PC-9 (cell line): Measurements from ENCODE around the gene ATF6. TPM values are rescaled to one million over a fixed set of nuclear protein-coding genes. Genes with fewer than 3 reads are reported as not detected.

Source experiments
- BruUV-seq: library from RNA; stranded (reverse); fragments of 400-500 nt; replicated peaks from 2 replicates; lab custom pipeline; 2021; lab: Mats Ljungman, UMichigan
- CTCF ChIA-PET: fragments of 300-600 bp; sonication (Branson Sonifier 250); formaldehyde crosslinking; loops from one replicate; lab custom pipeline; 2022; ENCODE audit warnings: antibody characterized with exemption; lab: Charles Lee
- POLR2A ChIA-PET: fragments of 300-600 bp; sonication (Branson Sonifier 250); formaldehyde crosslinking; loops from one replicate; lab custom pipeline; 2022; ENCODE audit warnings: antibody characterized with exemption; ENCODE audit not compliant: unreplicated experiment; lab: Charles Lee
- DNase-seq, 2 experiments: peaks; one replicate each; pipeline versions ENCODE4 v3.0.0 to v3.0.0-alpha.2; 2015 to 2022; ENCODE audit warnings: mixed read lengths in 1 of 2
- H2AFZ ChIP-seq: fragments of 200-600 bp; sonication (generic); 2 replicates; pipeline ENCODE4 v1.8.1; 2017; ENCODE audit warnings: antibody characterized with exemption
- H3F3A ChIP-seq: fragments of 200-600 bp; sonication (generic); 2 replicates; pipeline ENCODE4 v1.8.1; 2017; ENCODE audit warnings: antibody characterized with exemption, mild to moderate bottlenecking, low read depth; ENCODE audit not compliant: insufficient read depth
- H3K27ac ChIP-seq: fragments of 200-600 bp; sonication (generic); 2 replicates; pipeline ENCODE4 v1.6.1; 2016; ENCODE audit warnings: mixed run types
- H3K27me3 ChIP-seq: fragments of 200-600 bp; sonication (generic); 2 replicates; pipeline ENCODE4 v1.6.1; 2016; ENCODE audit warnings: low read depth, mixed run types; ENCODE audit not compliant: insufficient read depth
- H3K36me3 ChIP-seq: fragments of 200-600 bp; sonication (generic); 2 replicates; pipeline ENCODE4 v1.6.1; 2016; ENCODE audit warnings: low read depth, mixed run types
- H3K4me1 ChIP-seq: fragments of 200-600 bp; sonication (generic); replicated peaks from 2 replicates; pipeline ENCODE4 v1.6.1; 2016; ENCODE audit warnings: mixed run types; ENCODE audit not compliant: insufficient read depth
- H3K4me2 ChIP-seq: fragments of 200-600 bp; sonication (generic); 2 replicates; pipeline ENCODE4 v1.6.1; 2017; ENCODE audit warnings: mixed run types
- H3K4me3 ChIP-seq: fragments of 200-600 bp; sonication (generic); 2 replicates; pipeline ENCODE4 v1.6.1; 2016; ENCODE audit warnings: mixed run types
- H3K79me2 ChIP-seq: fragments of 200-600 bp; sonication (generic); 2 replicates; pipeline ENCODE4 v1.6.1; 2017; ENCODE audit warnings: low read depth, mixed run types
- H3K9me2 ChIP-seq: fragments of 200-600 bp; sonication (generic); 2 replicates; pipeline ENCODE4 v1.8.1; 2017; ENCODE audit warnings: mild to moderate bottlenecking; ENCODE audit not compliant: insufficient read depth
- H3K9me3 ChIP-seq: fragments of 200-600 bp; sonication (generic); 2 replicates; pipeline ENCODE4 v1.8.1; 2016; ENCODE audit warnings: low read depth; ENCODE audit not compliant: insufficient read depth
- H4K20me1 ChIP-seq: fragments of 200-600 bp; sonication (generic); 2 replicates; pipeline ENCODE4 v1.8.1; 2017; ENCODE audit not compliant: insufficient read depth
- CTCF ChIP-seq: fragments of 200-600 bp; sonication (generic); conservative IDR thresholded peaks from 2 replicates; pipeline ENCODE4 v1.6.1; 2017; ENCODE audit warnings: mixed run types, antibody characterized with exemption, mild to moderate bottlenecking, moderate library complexity
- EZH2 ChIP-seq: fragments of 200-600 bp; sonication (generic); IDR thresholded peaks from 2 replicates; pipeline ENCODE4 v1.8.0; 2017; ENCODE audit warnings: antibody characterized with exemption, low read depth
- intact Hi-C: fragments of 100-400 bp; cut with micrococcal nuclease; formaldehyde crosslinking; loops from one replicate; pipeline ENCODE4 v1.10.0; 2022; ENCODE audit not compliant: unreplicated experiment
- total RNA-seq: library from RNA; stranded (reverse); gene quantifications from 2 replicates; pipeline ENCODE4 v1.2.3, GENCODE V29; 2021

Gene ATF6
- total RNA-seq, 1 experiment from 2014 or later: 19.5 TPM

DNA sequence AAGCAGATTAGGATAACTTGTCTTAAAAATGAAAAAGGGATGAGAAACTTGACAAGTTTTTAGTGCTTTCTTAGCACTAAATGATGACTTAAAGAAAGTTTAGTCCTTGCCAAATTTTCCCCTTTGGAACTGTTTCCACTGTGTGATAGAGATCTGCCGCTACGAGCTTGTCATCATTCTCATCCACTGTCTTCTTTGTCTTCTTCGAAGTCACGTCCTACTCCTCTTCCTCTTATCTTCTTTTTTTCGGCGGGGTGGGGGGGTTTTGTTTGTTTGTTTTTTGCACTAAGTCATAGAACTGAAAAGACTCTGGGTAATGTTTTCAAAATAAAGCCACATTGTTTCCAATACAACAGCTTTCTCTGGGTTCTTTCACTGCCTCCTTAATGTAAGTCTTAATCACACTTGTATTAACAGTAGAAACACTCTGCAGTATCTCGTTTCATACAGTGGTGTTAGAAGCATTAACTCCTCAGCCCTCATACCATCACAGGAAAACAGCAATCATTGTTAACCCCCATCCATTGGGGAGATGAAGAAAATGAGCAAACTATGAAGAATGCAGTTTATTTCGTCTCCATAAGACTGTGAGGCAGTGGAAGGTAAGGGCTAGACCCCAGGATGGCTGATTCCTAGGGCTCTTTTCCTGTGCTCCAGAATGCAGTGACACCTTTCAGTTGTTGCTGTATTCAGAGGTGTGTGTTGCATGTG lies 175.8 kb downstream of the ATF6 start:
- TF ChIP-seq EZH2: no peak
- no peak for TF ChIP-seq CTCF
- no peaks in the 10 kb centered on the region for H3K9me3 ChIP-seq
- H3F3A ChIP-seq: peaks cover 7% of the 10 kb centered on the region; the same call in 1 of the 2 replicates
- no peaks in the 10 kb centered on the region for H3K36me3 ChIP-seq
- H3K4me2 ChIP-seq: no peak overlapping the region
- no peaks in the 10 kb centered on the region for H4K20me1 ChIP-seq
- DNase-seq: no peak
- no peak overlapping the region for H2AFZ ChIP-seq
- intact Hi-C loops: no loop called here
- no peaks in the 10 kb centered on the region for H3K9me2 ChIP-seq
- no peaks in the 10 kb centered on the region for H3K79me2 ChIP-seq
- POLR2A ChIA-PET: no interaction called here
- peaks cover 9% of the 10 kb centered on the region for H3K4me1 ChIP-seq
- peak overlapping the region; percentile 36; the same call in 1 of the 2 replicates for H3K27ac ChIP-seq
- CTCF ChIA-PET: no interaction called here
- BruUV-seq: no TSS peak
- no peak overlapping the region for H3K4me3 ChIP-seq
- no peaks in the 10 kb centered on the region for H3K27me3 ChIP-seq

DNA sequence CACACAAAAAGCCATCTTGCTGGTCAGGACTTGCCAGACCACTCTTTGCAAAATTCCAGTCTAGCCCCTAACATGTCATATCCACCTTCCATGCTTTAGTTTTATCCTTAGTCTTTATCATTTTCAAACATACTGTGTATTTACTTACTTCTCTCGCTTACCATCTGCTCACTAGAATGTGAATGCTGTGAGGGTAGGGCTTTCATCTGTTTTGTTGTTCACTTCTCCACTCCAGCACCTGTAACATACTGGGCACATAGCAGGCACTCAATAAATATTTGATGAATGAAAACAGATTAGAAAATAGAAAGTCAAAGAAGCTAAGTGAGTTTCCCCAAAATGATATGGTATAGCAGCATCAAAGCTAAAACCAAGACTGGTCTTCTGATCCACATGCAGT lies 177.6 kb downstream of the ATF6 start:
- Histone ChIP-seq H3K9me3 (no peaks in the 10 kb centered on the region), H2AFZ (no peak overlapping the region), H3K4me3 (no peak overlapping the region), H3K79me2 (no peaks in the 10 kb centered on the region), H3K4me2 (no peak overlapping the region), H3K27ac (no peak overlapping the region), H3K36me3 (no peaks in the 10 kb centered on the region), H3K9me2 (no peaks in the 10 kb centered on the region), H3K4me1 (peaks cover 9% of the 10 kb centered on the region), H3F3A (peaks cover 7% of the 10 kb centered on the region; the same call in 1 of the 2 replicates), H4K20me1 (no peaks in the 10 kb centered on the region), H3K27me3 (no peaks in the 10 kb centered on the region)
- no TSS peak for BruUV-seq
- TF ChIP-seq CTCF (no peak), EZH2 (no peak)
- intact Hi-C loops: no loop called here
- no peak for DNase-seq
- POLR2A ChIA-PET: no interaction called here
- CTCF ChIA-PET: no interaction called here

- Histone ChIP-seq H3K79me2 (no peaks in the 10 kb centered on the region), H3K27me3 (no peaks in the 10 kb centered on the region), H3K36me3 (no peaks in the 10 kb centered on the region), H3F3A (peaks cover 7% of the 10 kb centered on the region; the same call in 1 of the 2 replicates), H4K20me1 (no peaks in the 10 kb centered on the region), H3K27ac (no peak overlapping the region), H3K9me3 (no peaks in the 10 kb centered on the region), H3K4me3 (no peak overlapping the region), H3K4me2 (no peak overlapping the region), H2AFZ (no peak overlapping the region), H3K9me2 (no peaks in the 10 kb centered on the region), H3K4me1 (peaks cover 9% of the 10 kb centered on the region)
- CTCF ChIA-PET: interaction anchor here (0.6 kb wide), 1 partner anchor 11 kb away, joined by 3 read pairs; no protein-coding TSS in a partner anchor
- TF ChIP-seq EZH2 (no peak), CTCF (no peak)
- no peak for DNase-seq
- intact Hi-C loops: no loop called here
- POLR2A ChIA-PET: no interaction called here
- BruUV-seq: no TSS peak
Measured at GRCh38 chr1:161944381-161944780, 178.3 kb downstream of the ATF6 start.
